MM.1S (cell line): ENCODE results near the gene BACH2.

Source experiments
- DNase-seq: peaks from one replicate; pipeline ENCODE4 v3.0.0-alpha.2; 2015
- H2AFZ ChIP-seq: fragments of 300-600 bp; sonication (generic); 2 replicates; pipeline ENCODE4 v1.6.0; 2016; ENCODE audit warnings: antibody characterized with exemption, low read length
- H3F3A ChIP-seq: fragments of 300-600 bp; sonication (generic); 2 replicates; pipeline ENCODE4 v1.6.1; 2016; ENCODE audit warnings: mild to moderate bottlenecking, antibody characterized with exemption, low read length, moderate library complexity, mixed read lengths; ENCODE audit not compliant: insufficient read depth
- H3K27ac ChIP-seq: fragments of 300-600 bp; sonication (generic); 2 replicates; pipeline ENCODE4 v1.5.1; 2016; ENCODE audit warnings: mild to moderate bottlenecking, low read length
- H3K27me3 ChIP-seq: fragments of 300-600 bp; sonication (generic); replicated peaks from 2 replicates; pipeline ENCODE4 v1.6.0; 2016; ENCODE audit warnings: low read length; ENCODE audit not compliant: insufficient read depth
- H3K36me3 ChIP-seq: fragments of 300-600 bp; sonication (generic); replicated peaks from 2 replicates; pipeline ENCODE4 v1.6.1; 2016; ENCODE audit warnings: mild to moderate bottlenecking, low read length, mixed read lengths; ENCODE audit not compliant: insufficient read depth
- H3K4me1 ChIP-seq: fragments of 300-600 bp; sonication (generic); 2 replicates; pipeline ENCODE4 v1.6.1; 2016; ENCODE audit warnings: low read length, mixed read lengths
- H3K4me2 ChIP-seq: fragments of 300-600 bp; sonication (generic); 2 replicates; pipeline ENCODE4 v1.6.0; 2016; ENCODE audit warnings: low read depth, low read length
- H3K4me3 ChIP-seq: fragments of 300-600 bp; sonication (generic); 2 replicates; pipeline ENCODE4 v1.5.1; 2016; ENCODE audit warnings: low read length, mixed read lengths
- H3K79me2 ChIP-seq: fragments of 300-600 bp; sonication (generic); 2 replicates; pipeline ENCODE4 v1.6.1; 2016; ENCODE audit warnings: mixed run types, low read length, mixed read lengths
- H3K9ac ChIP-seq: fragments of 300-600 bp; sonication (generic); 2 replicates; pipeline ENCODE4 v1.6.1; 2016; ENCODE audit warnings: low read length, mixed read lengths
- H3K9me2 ChIP-seq: fragments of 300-600 bp; sonication (generic); replicated peaks from 2 replicates; pipeline ENCODE4 v1.6.1; 2016; ENCODE audit warnings: mild to moderate bottlenecking, low read length, mixed read lengths; ENCODE audit not compliant: insufficient read depth
- H3K9me3 ChIP-seq: fragments of 300-600 bp; sonication (generic); replicated peaks from 2 replicates; pipeline ENCODE4 v1.6.1; 2016; ENCODE audit warnings: mild to moderate bottlenecking, low read length, mixed read lengths; ENCODE audit not compliant: insufficient read depth
- H4K20me1 ChIP-seq: fragments of 300-600 bp; sonication (generic); 2 replicates; pipeline ENCODE4 v1.6.1; 2016; ENCODE audit warnings: mild to moderate bottlenecking, low read length, moderate library complexity, mixed read lengths; ENCODE audit not compliant: insufficient read depth
- EZH2 ChIP-seq: fragments of 300-600 bp; sonication (generic); optimal IDR thresholded peaks from 2 replicates; pipeline ENCODE3; 2017; ENCODE audit warnings: low read depth, mild to moderate bottlenecking, antibody characterized with exemption, low read length, mixed read lengths
- EZH2phosphoT487 ChIP-seq: fragments of 300-600 bp; sonication (generic); IDR thresholded peaks from 2 replicates; pipeline ENCODE4 v1.6.1; 2018; ENCODE audit warnings: antibody characterized with exemption, low read length
- TF ChIP-seq, protein P1 (sequence below): fragments of 300-600 bp; sonication (generic); IDR thresholded peaks from 2 replicates; pipeline ENCODE4 v1.5.1; 2016; ENCODE audit warnings: antibody characterized with exemption, low read length, mixed read lengths

BACH2 gene

DNA sequence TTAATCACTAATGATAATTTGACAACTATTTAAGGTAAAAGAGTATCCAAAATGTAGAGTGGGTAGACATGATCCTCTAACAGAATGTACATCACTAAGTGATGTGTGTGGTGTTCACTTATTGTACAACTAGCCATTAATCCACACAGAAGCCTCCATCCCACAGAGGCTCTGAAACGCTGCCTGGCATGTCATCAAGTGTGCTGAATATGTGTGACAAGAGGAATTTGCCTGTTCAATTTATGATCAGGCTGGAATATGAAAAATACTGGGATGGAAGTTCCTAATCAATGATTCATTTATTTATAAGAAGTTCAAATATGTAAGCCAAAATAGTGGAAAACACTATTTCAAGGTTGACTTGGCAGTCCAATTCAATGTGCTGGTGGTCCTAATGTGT, 72.4 kb downstream of the BACH2 start:
- Histone ChIP-seq H3K9me2 (no peaks in the 10 kb centered on the region), H3K4me1 (peaks cover 3% of the 10 kb centered on the region), H3K79me2 (peaks cover 8% of the 10 kb centered on the region; the same call in 1 of the 2 replicates), H3K27ac (no peak overlapping the region), H3F3A (peaks cover 3% of the 10 kb centered on the region), H3K36me3 (no peaks in the 10 kb centered on the region), H2AFZ (no peak overlapping the region), H3K4me2 (no peak overlapping the region), H3K9ac (no peak overlapping the region), H3K4me3 (no peak overlapping the region), H4K20me1 (no peaks in the 10 kb centered on the region), H3K27me3 (no peaks in the 10 kb centered on the region), H3K9me3 (no peaks in the 10 kb centered on the region)
- TF ChIP-seq EZH2phosphoT487 = no peak
- TF ChIP-seq EZH2 = no peak
- TF ChIP-seq, protein P1, sequence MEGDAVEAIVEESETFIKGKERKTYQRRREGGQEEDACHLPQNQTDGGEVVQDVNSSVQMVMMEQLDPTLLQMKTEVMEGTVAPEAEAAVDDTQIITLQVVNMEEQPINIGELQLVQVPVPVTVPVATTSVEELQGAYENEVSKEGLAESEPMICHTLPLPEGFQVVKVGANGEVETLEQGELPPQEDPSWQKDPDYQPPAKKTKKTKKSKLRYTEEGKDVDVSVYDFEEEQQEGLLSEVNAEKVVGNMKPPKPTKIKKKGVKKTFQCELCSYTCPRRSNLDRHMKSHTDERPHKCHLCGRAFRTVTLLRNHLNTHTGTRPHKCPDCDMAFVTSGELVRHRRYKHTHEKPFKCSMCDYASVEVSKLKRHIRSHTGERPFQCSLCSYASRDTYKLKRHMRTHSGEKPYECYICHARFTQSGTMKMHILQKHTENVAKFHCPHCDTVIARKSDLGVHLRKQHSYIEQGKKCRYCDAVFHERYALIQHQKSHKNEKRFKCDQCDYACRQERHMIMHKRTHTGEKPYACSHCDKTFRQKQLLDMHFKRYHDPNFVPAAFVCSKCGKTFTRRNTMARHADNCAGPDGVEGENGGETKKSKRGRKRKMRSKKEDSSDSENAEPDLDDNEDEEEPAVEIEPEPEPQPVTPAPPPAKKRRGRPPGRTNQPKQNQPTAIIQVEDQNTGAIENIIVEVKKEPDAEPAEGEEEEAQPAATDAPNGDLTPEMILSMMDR = no peak
- no peak for DNase-seq

DNA sequence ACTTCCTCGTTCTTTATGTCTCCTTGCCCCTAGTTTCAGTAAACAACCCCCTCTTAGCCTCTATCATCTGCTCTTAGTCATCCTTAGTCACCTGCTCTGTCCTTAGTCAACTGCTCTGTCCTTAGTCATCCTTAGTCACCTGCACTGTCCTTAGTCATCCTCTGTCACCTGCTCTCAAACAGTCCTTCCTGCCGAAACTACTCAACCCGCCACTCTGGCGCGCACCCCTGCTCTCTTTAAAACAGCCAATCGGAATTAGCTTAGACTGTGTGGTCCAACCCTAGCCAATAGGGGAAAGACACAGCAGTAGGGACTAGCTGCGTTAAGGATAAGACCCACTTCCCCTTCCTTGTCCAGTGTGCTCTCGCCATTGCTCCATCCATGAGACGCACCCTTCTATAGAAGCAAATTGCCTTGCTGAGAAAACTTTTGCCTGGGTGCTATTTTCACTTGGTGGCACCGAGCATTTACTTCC, 73.9 kb downstream of the BACH2 start:
- H3K27me3 ChIP-seq = no peaks in the 10 kb centered on the region
- no peak overlapping the region for H3K4me3 ChIP-seq
- no peaks in the 10 kb centered on the region for H4K20me1 ChIP-seq
- no peaks in the 10 kb centered on the region for H3K36me3 ChIP-seq
- peaks cover 17% of the 10 kb centered on the region for H3F3A ChIP-seq
- H2AFZ ChIP-seq = no peak overlapping the region
- TF ChIP-seq EZH2phosphoT487 (no peak), EZH2 (no peak)
- TF ChIP-seq, protein P1 = no peak
- DNase-seq = no peak
- H3K27ac ChIP-seq = no peak overlapping the region
- H3K4me1 ChIP-seq = peaks cover 16% of the 10 kb centered on the region
- no peaks in the 10 kb centered on the region for H3K9me3 ChIP-seq
- no peaks in the 10 kb centered on the region for H3K9me2 ChIP-seq
- H3K79me2 ChIP-seq = peaks cover 8% of the 10 kb centered on the region; the same call in 1 of the 2 replicates
- no peak overlapping the region for H3K4me2 ChIP-seq
- no peak overlapping the region for H3K9ac ChIP-seq

DNA sequence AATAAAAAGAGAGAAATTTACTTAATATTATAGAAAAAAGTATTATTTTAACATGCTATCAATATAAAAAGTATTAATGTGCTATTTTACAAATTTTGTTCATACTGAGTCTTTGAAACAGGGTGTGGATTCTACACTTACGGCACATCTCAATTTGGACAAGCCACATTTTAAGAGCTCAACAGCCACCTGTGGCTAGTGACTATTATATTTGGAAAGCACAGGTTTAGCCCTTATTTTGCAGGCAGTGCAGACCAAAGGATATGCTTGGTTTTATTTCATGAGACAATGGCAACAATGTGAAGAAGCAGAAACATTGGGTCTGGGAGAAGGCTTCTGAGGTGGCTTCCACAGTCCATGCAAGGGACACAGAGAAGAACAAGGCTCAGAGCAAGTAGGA, 74.6 kb downstream of the BACH2 start:
- H3K4me2 ChIP-seq = no peak overlapping the region
- peaks cover 21% of the 10 kb centered on the region for H3K4me1 ChIP-seq
- H3K36me3 ChIP-seq = no peaks in the 10 kb centered on the region
- no peak overlapping the region for H3K4me3 ChIP-seq
- H3K79me2 ChIP-seq = peaks cover 8% of the 10 kb centered on the region; the same call in 1 of the 2 replicates
- no peak overlapping the region for H2AFZ ChIP-seq
- no peak for DNase-seq
- no peak overlapping the region for H3K27ac ChIP-seq
- H3F3A ChIP-seq = peaks cover 17% of the 10 kb centered on the region
- H3K9me2 ChIP-seq = no peaks in the 10 kb centered on the region
- H3K9ac ChIP-seq = no peak overlapping the region
- no peaks in the 10 kb centered on the region for H3K9me3 ChIP-seq
- no peaks in the 10 kb centered on the region for H4K20me1 ChIP-seq
- TF ChIP-seq EZH2phosphoT487 = no peak
- no peak for TF ChIP-seq EZH2
- TF ChIP-seq, protein P1 = no peak
- H3K27me3 ChIP-seq = no peaks in the 10 kb centered on the region
